Measurements from ENCODE around the gene GALNT1. TPM values are rescaled to one million over a fixed set of nuclear protein-coding genes. Genes with fewer than 3 reads are reported as not detected.
"Not testable (repeated sequence)": the region's sequence is repeated elsewhere in the genome, so short reads cannot be mapped to it uniquely, and the experiment has no call there.

Gene GALNT1
- total and polyA plus RNA-seq, 9 donors: 20.0 to 60.2 (median 40.4) TPM

- Histone ChIP-seq H3K4me3 (no peak overlapping the region), H3K36me3 (no peaks in the 10 kb centered on the region), H3K27ac (no peak overlapping the region), H3K27me3 (no peaks in the 10 kb centered on the region), H3K4me1 (ENCODE audit: insufficient read depth) (no peaks in the 10 kb centered on the region), H3K9me3 (no peaks in the 10 kb centered on the region)
- TF ChIP-seq EP300 (IDR thresholded peaks at IDR 0.05) (no peak), POLR2A (IDR thresholded peaks at IDR 0.05) (no peak)
- TF ChIP-seq, protein P1, sequence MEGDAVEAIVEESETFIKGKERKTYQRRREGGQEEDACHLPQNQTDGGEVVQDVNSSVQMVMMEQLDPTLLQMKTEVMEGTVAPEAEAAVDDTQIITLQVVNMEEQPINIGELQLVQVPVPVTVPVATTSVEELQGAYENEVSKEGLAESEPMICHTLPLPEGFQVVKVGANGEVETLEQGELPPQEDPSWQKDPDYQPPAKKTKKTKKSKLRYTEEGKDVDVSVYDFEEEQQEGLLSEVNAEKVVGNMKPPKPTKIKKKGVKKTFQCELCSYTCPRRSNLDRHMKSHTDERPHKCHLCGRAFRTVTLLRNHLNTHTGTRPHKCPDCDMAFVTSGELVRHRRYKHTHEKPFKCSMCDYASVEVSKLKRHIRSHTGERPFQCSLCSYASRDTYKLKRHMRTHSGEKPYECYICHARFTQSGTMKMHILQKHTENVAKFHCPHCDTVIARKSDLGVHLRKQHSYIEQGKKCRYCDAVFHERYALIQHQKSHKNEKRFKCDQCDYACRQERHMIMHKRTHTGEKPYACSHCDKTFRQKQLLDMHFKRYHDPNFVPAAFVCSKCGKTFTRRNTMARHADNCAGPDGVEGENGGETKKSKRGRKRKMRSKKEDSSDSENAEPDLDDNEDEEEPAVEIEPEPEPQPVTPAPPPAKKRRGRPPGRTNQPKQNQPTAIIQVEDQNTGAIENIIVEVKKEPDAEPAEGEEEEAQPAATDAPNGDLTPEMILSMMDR (IDR thresholded peaks at IDR 0.05): no peak
- intact Hi-C loops (cut with DNase I): no loop called here
- WGBS, 3 donors: 73 to 81% (median 75%) methylated on average over 6 of the region's 6 CpGs
- DNase-seq: no peak
These were observed 8.9 kb upstream of the GALNT1 start for GRCh38 chr18:35572644-35573043.

DNA sequence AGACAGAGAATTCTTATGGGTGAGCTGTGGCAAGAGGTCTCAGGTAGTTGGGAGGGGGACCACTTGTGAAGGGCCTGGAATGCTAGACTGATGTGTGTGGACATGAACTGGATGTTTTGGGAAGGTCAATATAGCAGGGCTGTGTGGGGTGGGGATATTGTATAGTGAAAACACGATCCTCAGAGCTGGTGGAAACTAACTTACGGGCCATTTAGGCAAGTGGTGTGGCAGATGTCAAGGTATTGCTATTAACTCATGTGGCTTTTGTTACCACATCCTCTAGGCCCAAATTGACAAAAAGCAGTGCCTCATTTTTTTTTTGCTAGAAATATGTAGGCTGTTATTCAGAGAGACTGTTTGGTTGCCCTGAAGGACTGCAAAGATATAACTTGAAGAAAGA, 8.0 kb upstream of the GALNT1 start:
- H3K27me3 ChIP-seq: no peaks in the 10 kb centered on the region
- intact Hi-C loops (cut with DNase I): no loop called here

DNA sequence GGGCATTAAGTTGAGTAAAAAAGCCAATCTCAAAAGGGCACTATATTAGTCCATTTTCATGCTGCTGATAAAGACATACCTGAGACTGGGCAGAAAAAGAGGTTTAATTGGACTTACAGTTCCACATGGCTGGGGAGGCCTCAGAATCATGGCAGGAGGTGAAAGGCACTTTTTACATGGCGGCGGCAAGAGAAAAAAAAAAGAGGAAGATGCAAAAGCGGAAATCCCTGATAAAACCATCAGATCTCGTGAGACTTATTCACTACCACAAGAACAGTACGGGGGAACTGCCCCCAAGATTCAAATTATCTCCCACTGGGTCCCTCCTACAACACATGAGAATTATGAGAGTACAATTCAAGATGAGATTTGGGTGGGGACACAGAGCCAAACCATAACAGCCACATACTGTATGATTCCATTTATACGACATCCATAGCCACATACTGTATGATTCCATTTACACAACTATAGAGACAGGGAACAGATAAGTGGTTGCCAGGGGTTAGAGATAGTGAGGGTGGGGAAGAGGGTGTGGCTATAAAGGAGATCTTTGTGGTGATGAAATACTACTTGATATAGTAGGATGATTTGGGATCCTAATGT, 5.2 kb upstream of the GALNT1 start:
- DNase-seq; intact Hi-C loops (cut with DNase I): not testable (repeated sequence)
- 94 to 97% (median 94%) methylated on average over 6 of the region's 6 CpGs for WGBS, 3 donors

More for the DNA sequence above, 8.0 kb upstream of the GALNT1 start:
- TF ChIP-seq, protein P1 (IDR thresholded peaks at IDR 0.05): no peak
- TF ChIP-seq EP300 (IDR thresholded peaks at IDR 0.05) (no peak), POLR2A (IDR thresholded peaks at IDR 0.05) (no peak)
- H3K4me1 ChIP-seq (ENCODE audit: insufficient read depth): no peaks in the 10 kb centered on the region
- no peak for DNase-seq
- H3K4me3 ChIP-seq: no peak overlapping the region
- no peaks in the 10 kb centered on the region for H3K36me3 ChIP-seq
- H3K9me3 ChIP-seq: no peaks in the 10 kb centered on the region
- 87 to 91% (median 87%) methylated on average over 2 of the region's 2 CpGs for WGBS, 3 donors
- H3K27ac ChIP-seq: no peak overlapping the region

DNA sequence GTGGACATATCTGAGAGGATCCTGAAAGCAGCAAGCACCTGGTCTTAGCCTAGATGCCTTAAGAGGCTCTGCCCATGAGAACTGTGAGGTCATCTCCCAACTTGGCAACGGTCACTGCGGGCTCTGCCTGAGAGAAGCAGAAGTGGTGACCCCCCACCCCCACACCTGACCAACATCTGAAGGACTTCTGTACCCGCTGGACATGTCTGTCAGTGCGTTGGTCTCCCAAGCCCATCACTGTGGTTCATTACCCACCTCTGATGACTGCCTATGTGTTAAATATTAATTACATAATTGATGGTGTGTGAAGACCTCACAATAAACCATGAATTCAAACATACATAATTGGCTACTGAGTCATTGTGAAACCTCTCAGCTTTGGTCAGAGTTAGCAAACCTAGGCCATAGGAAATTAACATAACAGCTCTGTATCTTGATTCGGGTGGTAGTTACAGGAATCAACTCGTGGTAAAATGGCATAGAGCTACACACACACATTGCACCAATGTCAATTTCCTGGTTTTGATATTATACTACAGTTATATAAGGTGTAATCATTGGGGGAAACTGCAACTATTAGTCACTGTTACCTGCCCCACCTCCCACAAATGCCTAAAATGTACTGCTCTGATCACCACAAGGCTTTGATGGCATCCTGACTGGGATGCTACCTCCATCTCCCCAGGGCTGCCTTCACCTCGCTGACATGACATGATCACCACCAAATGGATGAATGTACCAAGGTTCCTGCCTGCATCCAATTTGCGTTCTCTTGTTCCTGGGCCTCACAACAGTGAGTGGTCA, 4.3 kb upstream of the GALNT1 start:
- H3K36me3 ChIP-seq: no peaks in the 10 kb centered on the region
- peaks cover 2% of the 10 kb centered on the region for H3K4me1 ChIP-seq (ENCODE audit: insufficient read depth)
- no peaks in the 10 kb centered on the region for H3K9me3 ChIP-seq
- intact Hi-C loops (cut with DNase I): no loop called here
- TF ChIP-seq, protein P1 (IDR thresholded peaks at IDR 0.05): no peak
- no peak for TF ChIP-seq POLR2A (IDR thresholded peaks at IDR 0.05)
- no peak for TF ChIP-seq EP300 (IDR thresholded peaks at IDR 0.05)
- WGBS, 3 donors: 93 to 95% (median 94%) methylated on average over 8 of the region's 8 CpGs
- H3K27ac ChIP-seq: no peak overlapping the region
- no peak for DNase-seq
- no peaks in the 10 kb centered on the region for H3K27me3 ChIP-seq
- H3K4me3 ChIP-seq: no peak overlapping the region

More for the DNA sequence above, 5.2 kb upstream of the GALNT1 start:
- not testable (repeated sequence) for H3K27ac ChIP-seq; H3K9me3 ChIP-seq; H3K4me3 ChIP-seq; H3K4me1 ChIP-seq (ENCODE audit: insufficient read depth); H3K27me3 ChIP-seq; H3K36me3 ChIP-seq

DNA sequence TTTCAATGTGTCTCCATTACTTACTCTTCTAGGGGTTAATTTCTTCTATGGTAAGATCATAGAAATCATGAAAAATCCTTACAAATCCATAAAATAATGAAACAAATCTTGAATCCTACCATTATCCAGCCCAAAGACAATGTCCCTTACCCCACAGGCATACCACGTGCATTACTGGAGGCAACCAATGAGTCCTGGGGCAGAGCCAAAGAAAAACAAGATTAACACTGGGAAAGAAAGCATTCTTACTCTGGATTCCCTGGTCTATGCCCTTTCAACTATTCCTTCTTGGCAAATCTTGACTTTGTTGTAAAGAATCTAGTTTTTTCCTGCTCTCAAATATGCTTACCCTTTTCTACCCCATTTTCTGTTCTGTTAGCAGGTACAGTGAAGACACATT, 3.1 kb upstream of the GALNT1 start:
- Histone ChIP-seq H3K4me3 (no peak overlapping the region), H3K9me3 (no peaks in the 10 kb centered on the region), H3K27ac (no peak overlapping the region), H3K4me1 (ENCODE audit: insufficient read depth) (peaks cover 4% of the 10 kb centered on the region), H3K27me3 (no peaks in the 10 kb centered on the region), H3K36me3 (no peaks in the 10 kb centered on the region)
- intact Hi-C loops (cut with DNase I): no loop called here
- WGBS, 3 donors: 5 to 15% (median 6%) methylated on average over 1 of the region's 1 CpG
- DNase-seq: no peak
- TF ChIP-seq POLR2A (IDR thresholded peaks at IDR 0.05): no peak
- TF ChIP-seq EP300 (IDR thresholded peaks at IDR 0.05): no peak
- TF ChIP-seq, protein P1 (IDR thresholded peaks at IDR 0.05): no peak
